ENCODE results near the gene MITF.

MITF gene

DNA sequence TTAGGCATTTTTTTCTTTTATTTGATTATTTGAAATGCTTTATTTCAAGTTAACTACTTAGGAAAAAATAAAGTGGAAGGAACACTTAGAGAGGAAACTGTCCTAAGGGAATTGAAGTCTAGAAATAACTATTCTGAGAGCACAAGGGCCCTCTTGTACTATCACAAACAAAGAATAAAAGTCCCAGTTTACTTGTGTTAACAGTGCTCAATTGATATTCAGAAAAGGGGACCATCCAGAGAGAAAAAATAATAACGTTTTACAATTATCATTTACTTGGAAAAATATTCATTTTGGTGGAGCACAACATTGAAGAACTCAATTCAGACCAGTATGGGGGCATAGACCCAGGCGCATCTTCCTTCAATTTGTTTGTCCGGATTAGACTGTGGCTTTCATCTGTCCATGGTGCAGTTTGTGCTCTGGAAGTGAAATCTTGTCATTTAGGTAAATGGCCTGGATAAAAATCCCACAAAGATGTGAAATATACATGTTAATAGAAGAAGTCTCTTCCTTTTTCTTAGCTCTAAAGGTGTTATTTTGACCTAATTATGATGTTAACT lies 205.7 kb downstream of the MITF start:
- in situ Hi-C loops (cut with MboI; ENCODE audit: low sequenced_read_pairs), result no loop called here

DNA sequence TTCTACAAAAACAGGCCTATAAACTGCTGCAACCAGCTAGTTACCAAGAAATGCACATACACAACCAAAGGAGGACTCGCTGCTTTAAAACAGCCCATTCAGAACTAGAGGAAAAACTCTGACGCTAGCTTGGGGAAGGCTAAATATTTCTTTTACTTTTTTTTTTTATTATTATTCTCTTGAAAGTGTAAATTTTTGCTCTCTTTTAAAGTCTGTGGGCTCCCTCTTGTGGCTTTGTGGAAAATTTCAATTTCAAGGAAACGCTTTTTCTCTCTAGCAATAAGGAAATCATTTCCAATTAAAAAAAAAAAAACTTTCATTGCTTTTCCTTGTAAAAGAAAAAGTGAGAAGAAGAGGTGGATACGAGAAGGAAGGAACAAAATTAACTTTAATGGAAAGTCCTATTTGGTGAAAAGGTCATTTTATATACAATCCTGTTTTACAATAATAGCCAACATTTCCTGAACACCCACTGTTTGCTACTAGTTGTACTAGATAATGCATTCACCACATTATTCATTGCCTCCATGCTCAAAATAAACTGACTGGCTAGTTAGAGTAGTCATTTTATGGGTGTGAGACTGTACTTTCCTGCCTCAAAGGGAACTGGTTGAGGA lies 209.1 kb downstream of the MITF start:
- in situ Hi-C loops (cut with MboI; ENCODE audit: low sequenced_read_pairs), result no loop called here

DNA sequence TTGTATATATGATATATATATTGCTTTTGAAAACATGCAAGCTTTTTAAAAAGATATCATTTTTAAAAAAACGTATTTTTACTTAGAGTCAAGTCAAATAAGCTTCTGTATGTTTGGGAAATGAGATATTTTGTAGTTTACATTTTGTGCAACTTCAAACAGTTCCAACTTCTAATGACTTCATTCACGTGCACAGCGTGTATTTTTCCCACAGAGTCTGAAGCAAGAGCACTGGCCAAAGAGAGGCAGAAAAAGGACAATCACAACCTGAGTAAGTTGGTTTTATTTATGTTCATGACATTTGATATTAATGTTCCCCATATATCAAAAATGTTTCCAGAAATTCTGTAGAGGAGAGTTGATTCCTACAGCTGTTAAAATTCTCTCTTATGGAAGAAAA lies 212.4 kb downstream of the MITF start:
- in situ Hi-C loops (cut with MboI; ENCODE audit: low sequenced_read_pairs), result no loop called here

DNA sequence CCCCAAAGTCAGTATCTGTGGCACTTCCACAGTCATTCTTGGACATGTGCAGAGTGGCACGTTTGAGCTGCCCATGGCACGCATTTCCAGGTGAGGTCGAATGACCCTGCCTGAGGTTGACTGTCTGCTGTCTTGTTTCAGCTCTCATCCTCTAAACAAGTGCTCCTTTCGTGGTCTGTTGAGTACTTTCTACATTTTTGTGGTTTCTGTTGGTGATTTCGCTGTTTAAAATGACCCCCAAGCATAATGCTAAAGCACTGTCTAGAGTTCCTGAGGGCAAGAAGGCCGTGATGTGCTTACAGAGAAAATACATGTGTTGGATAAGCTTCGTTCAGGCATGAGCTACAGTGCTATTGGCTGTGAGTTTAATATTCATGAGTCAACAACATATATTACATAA lies 220.3 kb downstream of the MITF start:
- in situ Hi-C loops (cut with MboI; ENCODE audit: low sequenced_read_pairs), result no loop called here

DNA sequence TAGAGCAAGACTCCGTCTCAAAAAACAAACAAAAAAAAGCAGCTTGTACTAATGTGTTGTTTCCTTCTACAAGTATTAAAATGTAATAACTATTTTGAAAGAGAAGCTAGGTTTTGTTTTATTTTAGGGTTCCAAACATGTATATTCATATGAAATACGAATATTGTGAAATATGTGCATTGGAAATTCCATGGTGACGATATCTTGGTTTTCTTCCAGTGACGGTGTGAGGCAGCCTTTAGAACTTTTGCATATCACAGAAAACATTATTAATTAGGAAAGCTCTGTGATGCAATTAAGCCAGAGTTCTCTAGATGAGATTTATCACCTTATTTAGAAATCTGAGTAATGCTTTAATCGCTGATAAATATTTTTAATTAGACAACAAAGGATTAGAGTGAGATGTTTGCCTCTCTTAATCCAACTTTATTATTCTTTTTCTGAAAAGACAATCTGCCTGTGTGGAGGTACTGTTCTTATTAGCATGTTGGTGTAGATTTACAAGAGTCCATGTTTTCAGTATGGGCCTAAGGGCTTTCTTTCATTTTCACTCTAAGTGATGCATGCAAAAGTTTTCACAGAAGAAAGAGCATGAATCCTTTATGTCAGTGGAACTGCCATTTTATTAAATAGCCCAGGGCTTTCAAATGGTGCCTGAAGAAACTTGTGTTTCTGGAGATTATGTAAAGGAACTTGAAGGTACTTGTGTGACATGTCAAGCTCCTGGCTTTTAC lies 222.6 kb downstream of the MITF start:
- in situ Hi-C loops (cut with MboI; ENCODE audit: low sequenced_read_pairs), result no loop called here

DNA sequence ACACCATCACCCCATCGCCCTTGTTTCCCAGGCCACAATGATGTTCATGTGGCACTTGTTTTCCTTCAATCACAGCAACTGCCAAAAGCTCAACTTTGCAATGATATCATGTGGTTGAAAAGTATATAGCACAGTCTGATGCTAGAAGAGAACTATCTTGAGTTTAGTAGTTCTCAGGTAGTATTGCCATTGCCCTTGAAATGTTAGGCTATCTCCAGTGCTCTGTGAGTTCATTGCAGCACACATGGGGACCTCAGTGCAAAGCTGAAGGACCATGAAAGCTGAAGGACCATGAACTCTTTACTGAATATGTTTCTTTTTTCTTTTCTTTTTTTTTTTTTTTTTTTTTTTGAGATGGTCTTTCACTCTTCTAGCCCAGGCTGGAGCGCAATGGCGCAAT lies 224.4 kb downstream of the MITF start:
- in situ Hi-C loops (cut with MboI; ENCODE audit: low sequenced_read_pairs), result no loop called here

DNA sequence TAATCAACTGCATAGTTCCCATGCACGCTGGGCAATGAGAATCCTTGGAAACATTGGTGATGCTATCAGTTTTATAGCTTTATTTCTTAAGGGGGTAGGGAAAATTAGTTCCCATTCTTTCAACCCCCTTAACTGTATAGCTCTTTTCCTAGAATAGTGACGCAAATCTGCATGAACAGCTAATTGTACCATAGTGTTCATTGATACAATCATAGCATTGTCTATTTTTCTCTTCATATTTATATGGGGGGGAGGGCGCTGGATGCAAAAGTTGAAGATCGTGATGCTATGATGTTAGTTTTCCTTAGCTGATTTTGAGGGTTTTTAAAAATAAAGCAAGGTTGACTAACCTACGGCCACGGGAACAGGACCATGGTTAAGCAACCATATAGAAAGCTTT lies 227.9 kb downstream of the MITF start:
- in situ Hi-C loops (cut with MboI; ENCODE audit: low sequenced_read_pairs), result no loop called here

DNA sequence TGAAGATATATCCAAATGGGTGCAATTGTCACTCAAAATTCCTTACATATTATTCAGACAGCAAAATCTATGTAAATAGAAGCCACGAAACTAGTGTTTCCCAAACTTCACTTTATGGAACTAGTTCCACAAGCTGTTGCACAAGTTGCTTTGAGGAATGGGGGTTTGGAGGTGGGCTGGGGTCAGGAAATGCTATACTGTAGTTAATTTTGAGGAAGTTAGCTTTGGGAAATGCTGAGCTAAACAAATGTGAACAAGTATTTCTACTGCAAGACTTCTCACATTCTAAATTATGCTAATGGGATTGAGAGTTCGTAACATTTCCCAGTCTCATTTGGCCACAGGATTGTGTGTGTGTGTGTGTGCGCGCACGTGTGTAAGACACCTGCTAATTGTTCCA lies 231.6 kb downstream of the MITF start:
- in situ Hi-C loops (cut with MboI; ENCODE audit: low sequenced_read_pairs), result no loop called here

DNA sequence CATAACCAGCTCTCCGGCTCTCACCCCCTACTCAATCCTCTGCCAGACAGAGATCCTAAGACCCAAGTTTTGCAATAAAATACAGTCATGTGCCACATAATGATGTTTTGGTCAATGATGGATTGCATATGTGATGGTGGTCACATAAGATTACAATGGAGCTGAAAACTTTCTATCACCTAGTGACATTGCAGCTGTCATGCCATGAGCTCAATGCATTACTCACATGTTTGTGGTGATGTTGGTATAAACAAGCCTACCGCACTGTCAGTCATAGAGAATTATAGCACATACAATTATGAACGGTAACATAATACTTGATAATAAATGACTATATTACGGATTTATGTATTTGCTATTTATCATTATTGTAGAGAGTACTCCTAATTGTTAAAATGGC lies 233.4 kb downstream of the MITF start:
- in situ Hi-C loops (cut with MboI; ENCODE audit: low sequenced_read_pairs), result no loop called here

DNA sequence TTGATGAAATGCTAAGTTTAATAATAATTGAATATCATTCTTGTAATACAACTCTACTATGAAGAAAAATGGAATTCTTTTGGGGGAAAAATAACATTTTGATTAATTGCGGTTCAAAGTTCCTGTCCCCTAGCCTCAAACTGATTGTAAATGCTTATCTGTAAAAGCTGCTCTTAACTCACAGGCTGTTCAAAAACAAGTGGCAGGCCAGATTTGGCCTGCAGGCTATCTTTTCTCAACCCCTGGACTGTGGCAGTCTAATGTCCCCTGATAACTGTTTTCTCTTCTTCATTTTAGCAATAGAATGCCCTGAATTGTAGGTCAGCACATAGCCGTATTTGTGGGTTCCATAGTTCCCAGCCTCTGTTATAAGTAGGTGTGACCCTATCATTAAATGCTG lies 236.8 kb downstream of the MITF start:
- in situ Hi-C loops (cut with MboI; ENCODE audit: low sequenced_read_pairs), result no loop called here

DNA sequence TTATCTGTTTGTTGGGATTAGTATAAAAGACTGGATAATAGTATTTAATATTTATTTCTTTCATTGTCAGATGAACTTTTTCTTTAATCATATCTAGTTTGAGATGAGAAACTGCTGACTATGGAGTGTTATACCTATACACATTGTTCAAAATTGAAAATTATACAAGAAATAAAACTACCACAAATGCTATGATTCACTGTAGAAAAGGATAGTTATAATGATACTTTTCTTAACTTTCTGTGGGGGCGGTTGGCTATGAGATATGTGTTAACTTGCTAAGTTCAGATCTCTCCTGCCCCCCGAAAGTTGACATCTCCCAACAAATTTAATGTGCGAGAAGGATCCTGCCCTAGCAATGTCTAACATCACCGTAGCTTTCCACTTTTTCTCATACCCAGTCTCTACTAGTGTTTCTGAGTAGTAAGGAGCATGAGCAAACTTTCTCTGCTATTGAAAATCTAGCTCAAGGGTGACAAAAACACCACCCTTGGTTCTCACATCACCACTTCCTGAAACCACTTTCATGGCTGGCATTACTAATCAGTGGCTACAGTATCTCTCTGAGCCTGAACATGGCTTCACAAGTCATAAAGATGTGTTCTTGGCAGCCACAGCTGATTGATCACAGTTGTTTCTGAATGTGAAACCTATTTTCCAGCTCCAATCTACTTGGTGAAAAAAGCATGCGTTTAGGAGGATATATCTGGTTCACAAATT lies 244.4 kb downstream of the MITF start:
- in situ Hi-C loops (cut with MboI; ENCODE audit: low sequenced_read_pairs), result no loop called here

DNA sequence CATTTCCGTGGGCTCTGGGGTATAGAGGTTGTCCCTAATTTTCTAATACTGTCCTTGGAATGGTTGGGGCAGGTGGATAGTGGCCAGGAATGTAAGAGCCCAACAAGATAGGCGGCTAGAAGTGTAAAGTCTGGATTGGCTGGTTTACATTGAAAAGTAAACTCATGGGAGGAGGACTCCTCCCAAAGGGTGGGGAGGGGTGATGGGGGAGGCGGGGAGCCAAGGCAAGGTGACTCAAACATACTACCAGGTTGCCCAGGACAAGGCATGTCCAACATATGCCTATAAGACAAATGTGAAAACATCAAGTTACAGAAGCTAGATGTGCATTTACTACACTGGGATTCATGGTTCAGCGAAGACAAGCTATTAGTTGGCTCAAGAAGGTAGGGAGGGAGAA lies 246.0 kb downstream of the MITF start:
- in situ Hi-C loops (cut with MboI; ENCODE audit: low sequenced_read_pairs), result no loop called here

DNA sequence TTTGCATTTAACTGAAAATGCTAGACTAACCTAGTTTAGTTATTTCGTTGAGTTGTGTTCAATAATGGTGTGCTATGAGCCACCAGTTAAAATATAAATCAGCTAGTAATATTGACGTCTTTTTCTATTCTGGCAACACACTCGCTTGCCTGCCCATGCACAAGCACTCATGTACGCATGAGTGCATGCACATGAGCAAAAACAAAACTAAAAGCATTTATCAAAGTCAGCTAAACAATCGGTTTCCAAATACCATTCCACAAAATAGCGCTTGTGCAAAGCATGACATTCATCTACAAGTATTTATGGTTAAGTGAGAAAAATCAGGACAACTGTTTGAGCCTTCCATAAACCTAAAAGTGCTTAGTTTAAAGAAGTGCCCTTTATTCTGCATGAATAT lies 247.2 kb downstream of the MITF start:
- in situ Hi-C loops (cut with MboI; ENCODE audit: low sequenced_read_pairs), result no loop called here

DNA sequence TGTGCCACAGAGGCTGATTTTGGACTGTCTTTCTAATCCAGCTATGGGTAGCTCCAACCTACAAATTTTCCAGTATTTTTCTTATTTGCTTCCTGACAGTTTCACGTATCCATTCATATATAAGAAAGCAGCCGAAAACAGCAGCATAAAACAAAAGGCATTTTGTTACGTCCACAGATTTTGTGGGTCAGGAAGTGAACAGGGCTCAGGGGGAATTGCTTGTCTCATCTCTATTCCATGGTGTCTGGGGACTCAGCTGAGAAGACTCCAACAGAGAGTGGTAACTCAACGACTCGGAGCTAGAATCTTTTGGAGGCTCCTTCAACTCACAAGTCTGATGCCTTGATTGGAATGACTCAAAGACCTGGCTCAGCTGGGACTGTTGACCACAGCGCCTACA lies 248.6 kb downstream of the MITF start:
- in situ Hi-C loops (cut with MboI; ENCODE audit: low sequenced_read_pairs), result no loop called here

DNA sequence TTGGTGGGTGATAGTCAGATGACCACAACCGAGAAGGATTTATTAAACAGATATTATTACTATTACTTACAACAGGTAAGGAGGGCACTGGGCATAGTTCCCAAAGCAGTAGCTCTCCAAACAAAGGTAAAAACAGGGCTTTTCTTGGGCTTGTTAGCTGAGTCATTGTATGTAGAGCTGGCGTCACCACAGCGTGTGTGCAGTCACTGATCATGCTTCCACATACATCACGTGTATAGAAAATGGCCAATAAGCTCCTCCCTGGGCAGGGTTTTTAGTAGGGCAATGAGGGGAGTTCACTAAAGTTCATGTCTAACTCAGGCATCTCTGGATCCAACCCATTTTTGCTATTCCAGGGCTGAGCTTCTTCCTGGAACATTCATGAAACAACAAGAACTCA lies 254.5 kb downstream of the MITF start:
- in situ Hi-C loops (cut with MboI; ENCODE audit: low sequenced_read_pairs), result no loop called here

DNA sequence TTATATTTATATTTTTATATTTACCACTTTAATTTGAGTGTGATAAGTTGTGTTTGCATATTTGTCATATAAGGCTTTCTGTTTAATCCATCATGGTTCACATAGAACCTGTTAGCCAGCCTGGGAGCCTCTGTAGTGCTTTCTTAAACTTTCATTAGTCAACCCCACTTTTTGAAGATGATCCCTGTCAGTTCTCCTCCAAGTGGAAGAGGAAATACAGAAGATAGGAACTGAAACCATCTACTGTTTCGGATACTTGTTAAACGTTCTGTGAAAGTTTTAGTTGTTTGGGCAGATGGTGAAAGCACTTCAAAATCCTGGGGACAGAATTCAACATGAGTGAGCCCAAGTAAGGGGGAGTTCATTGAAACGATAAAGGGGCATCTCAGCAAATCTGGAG lies 255.7 kb downstream of the MITF start:
- in situ Hi-C loops (cut with MboI; ENCODE audit: low sequenced_read_pairs), result no loop called here

DNA sequence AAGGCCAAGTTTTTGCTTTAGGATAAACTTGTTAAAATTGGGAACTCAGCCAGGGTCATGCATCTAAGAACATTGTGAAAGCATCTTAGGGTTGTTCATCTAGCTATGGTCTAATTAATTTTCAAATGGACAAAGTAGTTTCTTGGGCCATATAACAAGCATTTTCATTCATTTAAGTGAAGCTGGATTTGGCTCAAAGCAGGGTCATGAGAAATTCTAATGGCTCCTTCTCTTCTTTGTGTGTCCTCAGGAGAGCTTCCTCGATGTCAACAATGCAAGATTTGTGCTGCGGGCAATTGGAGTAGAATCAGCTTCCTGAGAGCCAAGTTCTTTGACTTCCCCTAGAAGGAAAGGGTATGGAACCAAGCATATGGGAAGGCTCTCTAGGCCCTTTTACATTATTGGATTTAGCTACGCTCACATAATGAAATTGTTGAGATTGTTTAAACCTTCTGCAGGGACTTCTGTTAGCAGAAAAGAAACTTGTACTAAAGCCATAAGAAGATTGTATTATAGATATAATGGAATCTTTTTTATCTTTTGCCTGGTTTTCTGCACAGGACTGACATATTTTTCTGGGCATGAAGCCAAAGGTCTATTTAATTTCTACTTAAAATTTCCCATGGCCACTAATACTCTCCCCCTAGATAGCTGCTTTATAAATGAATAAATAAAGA lies 258.5 kb downstream of the MITF start:
- in situ Hi-C loops (cut with MboI; ENCODE audit: low sequenced_read_pairs), result no loop called here

DNA sequence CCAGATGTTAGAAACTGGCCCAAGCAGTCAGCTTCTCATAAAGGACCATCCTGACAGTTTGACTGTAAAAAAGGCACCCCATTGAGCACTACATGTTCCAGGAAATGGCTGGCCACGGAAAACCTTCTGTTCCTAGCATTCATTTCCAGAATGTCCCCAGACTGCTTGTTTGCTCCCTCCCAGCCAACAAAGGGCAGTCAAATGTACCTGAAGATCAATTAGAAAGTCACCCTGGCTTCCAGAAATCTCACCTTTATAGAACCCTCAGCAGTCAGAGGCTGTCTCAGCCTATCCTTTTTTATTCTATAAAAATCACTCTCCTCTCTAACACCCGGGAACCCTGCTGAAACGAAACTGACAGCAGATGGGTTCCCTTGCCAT lies 259.5 kb downstream of the MITF start:
- in situ Hi-C loops (cut with MboI; ENCODE audit: low sequenced_read_pairs), result no loop called here

DNA sequence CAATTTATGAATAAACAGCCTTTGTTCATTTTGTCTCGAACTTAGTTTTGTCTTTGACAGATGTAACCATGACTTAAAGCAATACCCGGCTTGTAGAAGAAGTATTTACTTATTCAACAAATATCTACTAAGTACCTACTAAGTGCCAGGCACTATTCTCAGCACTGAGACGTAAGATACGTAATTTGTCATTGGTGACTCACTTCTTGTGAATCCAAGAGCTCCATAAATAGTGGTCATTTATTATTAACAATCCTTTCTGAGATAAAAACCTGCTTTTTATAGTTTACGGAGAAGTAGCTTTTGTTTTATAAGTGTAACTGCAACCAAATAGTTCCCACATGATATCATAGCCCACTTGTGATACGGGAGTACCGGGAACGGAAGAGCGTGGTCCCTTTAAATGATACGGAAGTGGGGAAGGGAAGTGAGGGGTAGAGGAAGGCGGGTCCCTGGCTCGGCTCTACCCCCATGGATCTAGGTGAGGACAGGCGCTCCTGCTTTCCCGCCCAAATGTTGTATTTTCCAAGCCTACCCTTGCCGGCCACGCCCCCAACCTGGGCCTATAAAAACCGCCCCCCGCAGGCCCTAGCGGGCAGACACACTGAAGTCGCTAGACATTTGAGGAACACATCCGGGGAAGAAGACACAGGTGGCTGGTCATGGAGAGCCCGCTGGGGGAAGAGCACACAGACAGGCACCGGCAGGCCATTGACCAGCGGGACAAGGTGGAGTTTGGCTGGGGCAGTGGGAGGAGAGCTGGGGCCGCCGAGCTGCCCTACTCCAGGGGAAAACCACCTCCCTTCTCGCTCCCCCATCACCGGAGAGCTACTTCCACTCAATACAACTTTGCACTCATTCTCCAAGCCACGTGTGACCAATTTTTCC lies 260.1 kb downstream of the MITF start, which contains the start of gene SAMMSON:
TSS of gene SAMMSON (plus strand) at position 594 of the 888 bp plus-strand sequence.
- in situ Hi-C loops (cut with MboI; ENCODE audit: low sequenced_read_pairs), result no loop called here

DNA sequence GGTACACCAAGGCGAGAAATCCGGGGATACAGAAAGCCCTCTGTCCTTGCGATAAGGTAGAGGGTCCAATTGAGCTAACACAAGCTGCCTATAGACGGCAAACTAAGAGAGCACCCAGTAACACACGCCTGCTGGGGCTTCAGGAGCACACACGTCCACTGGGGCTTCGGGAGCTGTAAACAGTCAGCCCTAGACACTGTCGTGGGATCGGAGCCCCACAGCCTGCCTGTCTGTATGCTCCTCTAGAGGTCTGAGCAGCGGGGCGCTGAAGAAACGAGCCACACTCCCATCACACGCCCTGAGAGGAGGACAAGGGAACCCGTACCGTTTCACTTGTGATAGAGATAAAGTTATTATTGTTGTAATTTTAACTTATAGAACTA lies 260.8 kb downstream of the MITF start:
- in situ Hi-C loops (cut with MboI; ENCODE audit: low sequenced_read_pairs), result no loop called here
